ENCODE results near the gene ACVRL1.

GRCh38 chr12:51958542-51958941, 51.2 kb downstream of the ACVRL1 start:
- no peak for TF ChIP-seq NFYB (CRISPR knock-in tag; conservative IDR thresholded peaks at IDR 0.05; ENCODE audit: low read depth)
- TF ChIP-seq, protein P1, sequence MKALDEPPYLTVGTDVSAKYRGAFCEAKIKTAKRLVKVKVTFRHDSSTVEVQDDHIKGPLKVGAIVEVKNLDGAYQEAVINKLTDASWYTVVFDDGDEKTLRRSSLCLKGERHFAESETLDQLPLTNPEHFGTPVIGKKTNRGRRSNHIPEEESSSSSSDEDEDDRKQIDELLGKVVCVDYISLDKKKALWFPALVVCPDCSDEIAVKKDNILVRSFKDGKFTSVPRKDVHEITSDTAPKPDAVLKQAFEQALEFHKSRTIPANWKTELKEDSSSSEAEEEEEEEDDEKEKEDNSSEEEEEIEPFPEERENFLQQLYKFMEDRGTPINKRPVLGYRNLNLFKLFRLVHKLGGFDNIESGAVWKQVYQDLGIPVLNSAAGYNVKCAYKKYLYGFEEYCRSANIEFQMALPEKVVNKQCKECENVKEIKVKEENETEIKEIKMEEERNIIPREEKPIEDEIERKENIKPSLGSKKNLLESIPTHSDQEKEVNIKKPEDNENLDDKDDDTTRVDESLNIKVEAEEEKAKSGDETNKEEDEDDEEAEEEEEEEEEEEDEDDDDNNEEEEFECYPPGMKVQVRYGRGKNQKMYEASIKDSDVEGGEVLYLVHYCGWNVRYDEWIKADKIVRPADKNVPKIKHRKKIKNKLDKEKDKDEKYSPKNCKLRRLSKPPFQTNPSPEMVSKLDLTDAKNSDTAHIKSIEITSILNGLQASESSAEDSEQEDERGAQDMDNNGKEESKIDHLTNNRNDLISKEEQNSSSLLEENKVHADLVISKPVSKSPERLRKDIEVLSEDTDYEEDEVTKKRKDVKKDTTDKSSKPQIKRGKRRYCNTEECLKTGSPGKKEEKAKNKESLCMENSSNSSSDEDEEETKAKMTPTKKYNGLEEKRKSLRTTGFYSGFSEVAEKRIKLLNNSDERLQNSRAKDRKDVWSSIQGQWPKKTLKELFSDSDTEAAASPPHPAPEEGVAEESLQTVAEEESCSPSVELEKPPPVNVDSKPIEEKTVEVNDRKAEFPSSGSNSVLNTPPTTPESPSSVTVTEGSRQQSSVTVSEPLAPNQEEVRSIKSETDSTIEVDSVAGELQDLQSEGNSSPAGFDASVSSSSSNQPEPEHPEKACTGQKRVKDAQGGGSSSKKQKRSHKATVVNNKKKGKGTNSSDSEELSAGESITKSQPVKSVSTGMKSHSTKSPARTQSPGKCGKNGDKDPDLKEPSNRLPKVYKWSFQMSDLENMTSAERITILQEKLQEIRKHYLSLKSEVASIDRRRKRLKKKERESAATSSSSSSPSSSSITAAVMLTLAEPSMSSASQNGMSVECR (CRISPR knock-in tag; IDR thresholded peaks at IDR 0.05; ENCODE audit: borderline replicate concordance): no peak

Measured in WTC11 (cell line).